Stimulated activated CD8-positive, alpha-beta memory T cell treated with anti-CD3 and anti-CD28 coated beads, Interleukin-2, amount 100 ng/mL, for 1 hour (primary cell): Measurements from ENCODE around the gene FXYD6.
"Not testable (repeated sequence)": the region's sequence is repeated elsewhere in the genome, so short reads cannot be mapped to it uniquely, and the experiment has no call there.

Source experiments
- DNase-seq, 2 donors: peaks; one replicate each; pipeline ENCODE4 v3.0.0-alpha.2; 2020; ENCODE audit warnings: low read depth in 2 of 2

The FXYD6 gene

GRCh38 chr11:117870103-117870952, 6.1 kb downstream of the FXYD6 start:
- no peak for DNase-seq

GRCh38 chr11:117869604-117870003, 6.9 kb downstream of the FXYD6 start:
- DNase-seq: no peak

GRCh38 chr11:117868815-117869561, 7.5 kb downstream of the FXYD6 start:
- no peak for DNase-seq

DNA sequence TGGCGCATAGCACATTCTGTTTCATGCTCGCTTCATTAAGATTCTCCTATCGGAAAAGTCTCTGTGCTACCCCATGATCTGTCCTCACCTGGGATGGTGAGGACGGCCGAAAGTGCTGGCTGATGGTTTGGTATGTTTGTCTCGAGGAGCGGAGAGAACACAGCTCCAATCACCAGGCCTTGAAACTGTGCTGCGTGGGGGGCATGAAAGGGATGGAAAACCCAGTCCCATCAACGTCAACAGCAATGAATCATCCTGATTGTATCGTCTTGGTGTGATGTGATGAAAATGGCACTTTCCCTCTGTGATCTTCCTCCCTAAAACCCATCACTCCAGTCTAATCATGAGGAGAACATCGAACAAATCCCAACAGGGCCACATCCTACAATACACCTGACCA, 8.4 kb downstream of the FXYD6 start:
- DNase-seq: no peak

DNA sequence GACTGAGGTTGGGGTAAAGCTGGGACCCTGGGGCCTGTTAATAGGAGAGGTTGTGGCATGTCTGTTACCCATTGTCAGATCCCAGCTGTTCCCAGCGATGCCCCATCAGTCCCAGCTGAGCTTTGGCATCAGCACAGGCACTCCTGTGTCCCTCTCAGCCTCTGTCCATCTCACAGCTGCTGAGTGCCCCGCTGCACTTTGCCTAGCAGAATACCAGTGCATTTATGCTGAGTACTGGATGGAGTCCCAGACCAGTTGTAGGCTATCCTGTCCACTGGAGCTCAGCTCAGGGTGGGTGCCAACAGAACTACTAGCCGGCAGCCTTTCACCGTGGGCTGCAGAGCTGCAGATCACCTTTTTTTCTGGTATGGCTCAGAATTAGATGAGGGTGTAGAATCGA, 9.9 kb downstream of the FXYD6 start:
- no peak for DNase-seq

- not testable (repeated sequence) for DNase-seq
Observed at GRCh38 chr11:117865546-117865945, 10.9 kb downstream of the FXYD6 start.

GRCh38 chr11:117863383-117863782, 13.1 kb downstream of the FXYD6 start:
- DNase-seq: no peak

GRCh38 chr11:117862753-117863152, 13.7 kb downstream of the FXYD6 start:
- DNase-seq: no peak

DNA sequence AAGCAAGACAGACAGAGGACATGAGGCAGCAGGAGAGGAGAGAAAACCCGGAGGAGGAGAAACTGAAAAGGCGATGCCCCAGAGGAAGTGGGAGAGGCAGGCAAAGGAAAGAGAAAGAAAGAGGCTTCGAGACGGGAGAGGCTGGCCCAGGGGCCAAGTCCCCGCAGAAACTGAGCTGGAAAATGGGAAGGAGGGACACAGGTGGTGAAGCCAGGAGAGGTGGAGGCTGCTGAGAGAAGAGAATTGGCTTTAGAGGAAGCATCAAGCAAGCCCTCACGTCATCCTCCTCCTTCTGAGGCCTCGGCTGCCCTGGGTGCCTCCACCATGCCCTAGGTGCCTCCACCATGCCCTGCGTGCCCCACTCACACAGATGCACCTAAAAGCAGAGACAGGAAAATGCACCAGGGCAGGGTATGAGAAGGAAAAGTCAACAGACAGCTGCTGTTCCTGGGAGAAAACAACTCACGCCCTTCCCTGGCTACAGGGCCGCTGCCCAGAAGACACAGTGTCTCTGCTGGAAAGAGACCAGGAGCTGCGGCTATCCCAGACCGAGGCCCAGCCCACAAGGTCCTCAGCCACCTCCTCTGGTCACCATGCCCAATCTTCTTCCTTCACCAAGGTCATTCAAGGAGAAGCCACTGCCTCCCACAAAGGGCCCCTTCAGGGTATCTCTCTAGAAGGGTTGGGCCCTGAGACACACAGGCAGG, 14.3 kb downstream of the FXYD6 start:
- no peak for DNase-seq

GRCh38 chr11:117861151-117862018, 15.1 kb downstream of the FXYD6 start:
- no peak for DNase-seq

GRCh38 chr11:117860139-117860538, 16.3 kb downstream of the FXYD6 start:
- no peak for DNase-seq

DNA sequence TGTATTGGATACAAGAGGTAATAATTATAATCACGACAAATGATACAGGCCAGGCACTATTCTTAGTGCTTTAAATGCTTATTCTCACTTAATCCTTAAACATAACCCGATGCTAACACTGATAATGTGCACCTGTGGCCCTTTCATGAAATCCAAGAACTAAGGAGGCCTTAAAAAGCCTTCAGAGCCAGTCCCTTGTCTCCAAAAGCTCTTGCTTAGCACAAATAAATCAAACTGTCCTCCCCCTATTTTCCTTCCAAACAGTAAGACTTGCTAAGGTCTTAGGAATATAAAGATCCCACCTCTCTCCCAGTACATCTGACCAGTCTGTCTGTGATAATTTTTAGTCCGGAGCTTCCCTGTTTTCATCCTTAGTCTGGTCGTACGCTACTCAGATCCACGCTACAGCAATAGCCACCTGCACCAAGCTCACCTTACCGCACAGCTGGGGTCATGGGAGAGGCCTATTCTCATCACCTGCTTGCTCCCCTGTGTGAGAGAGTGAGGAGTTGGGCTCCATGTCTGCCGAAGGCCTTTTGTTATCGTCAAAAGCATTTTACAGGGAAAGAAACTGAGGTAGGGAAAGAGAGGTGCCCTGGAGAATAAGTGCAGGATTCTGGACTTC, 16.9 kb downstream of the FXYD6 start:
- no peak for DNase-seq

DNA sequence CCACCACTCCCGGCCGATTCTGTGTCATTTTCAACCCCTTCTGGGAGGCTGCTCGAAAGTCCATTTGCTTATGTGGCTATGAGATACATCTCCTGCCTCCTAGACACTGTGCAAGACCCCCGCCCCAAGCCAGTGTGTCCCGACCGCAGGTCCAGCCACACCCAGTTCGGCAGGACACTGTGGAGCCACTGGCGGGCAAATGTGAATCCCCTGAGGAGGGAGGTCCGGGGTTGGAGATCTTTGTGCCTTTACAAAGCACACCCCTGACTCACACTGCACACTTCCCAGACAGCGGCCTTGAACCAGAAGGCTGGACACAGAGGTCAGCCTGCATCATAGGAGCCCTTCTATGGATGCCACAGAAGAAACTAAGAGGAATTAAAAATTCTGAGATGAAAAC, 17.4 kb downstream of the FXYD6 start:
- DNase-seq: no peak

- DNase-seq: no peak
Observed at GRCh38 chr11:117857734-117858414, 18.6 kb downstream of the FXYD6 start.

DNA sequence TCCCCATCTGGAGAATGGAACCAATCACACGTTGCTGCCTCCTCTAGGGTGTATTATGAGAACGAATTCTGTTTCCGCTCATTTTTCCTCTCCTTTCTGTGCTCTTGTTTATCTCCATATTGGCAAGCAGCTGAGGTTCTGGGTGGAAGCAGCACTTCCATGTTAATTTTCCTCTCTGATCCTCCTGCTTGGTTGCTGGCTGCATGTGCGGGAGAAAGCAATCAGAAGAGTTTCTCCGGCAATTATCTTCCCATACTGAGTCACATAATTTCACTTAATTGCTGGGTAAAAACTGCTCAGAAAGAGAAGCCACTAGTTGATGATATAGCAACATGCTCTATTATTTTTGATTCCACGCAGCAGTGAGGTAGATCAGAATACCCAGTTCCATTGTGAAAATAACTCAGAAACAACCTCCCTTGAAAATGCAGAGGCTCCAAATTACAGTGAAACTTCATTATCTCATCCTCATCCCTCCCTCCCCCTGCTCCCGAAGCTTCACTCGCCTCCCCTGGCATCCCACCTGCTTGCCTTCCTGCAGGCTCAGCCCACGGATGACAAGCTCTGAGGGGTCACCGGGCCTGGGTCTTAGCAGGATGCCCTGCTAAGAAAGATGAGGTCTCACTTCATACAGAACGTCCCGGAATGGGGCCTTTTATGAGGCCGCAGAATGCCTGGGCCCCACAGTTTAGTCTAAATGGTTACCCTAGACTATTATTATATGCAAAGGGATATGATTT, 20.4 kb downstream of the FXYD6 start:
- no peak for DNase-seq

- DNase-seq: no peak
Observed at GRCh38 chr11:117855186-117855845, 21.1 kb downstream of the FXYD6 start.

DNA sequence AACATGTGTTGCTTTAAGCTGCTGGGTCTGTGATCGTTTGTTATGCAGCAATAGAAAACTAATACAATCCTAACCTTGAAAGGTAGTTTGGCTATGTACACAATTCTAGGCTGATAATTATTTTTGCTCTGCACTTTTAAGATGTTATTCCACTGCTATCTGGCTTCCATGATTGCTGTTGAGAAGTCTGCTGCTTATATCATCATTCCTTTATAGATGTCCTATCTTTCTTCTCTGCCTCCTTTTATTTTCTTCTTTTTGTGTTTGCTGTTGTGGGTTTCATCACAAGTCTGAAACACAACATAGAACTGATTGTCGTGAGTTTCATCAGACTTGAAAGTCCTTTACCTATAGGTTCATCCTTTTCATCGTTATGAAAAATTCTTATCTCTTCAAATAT, 24.1 kb downstream of the FXYD6 start:
- DNase-seq: no peak

DNA sequence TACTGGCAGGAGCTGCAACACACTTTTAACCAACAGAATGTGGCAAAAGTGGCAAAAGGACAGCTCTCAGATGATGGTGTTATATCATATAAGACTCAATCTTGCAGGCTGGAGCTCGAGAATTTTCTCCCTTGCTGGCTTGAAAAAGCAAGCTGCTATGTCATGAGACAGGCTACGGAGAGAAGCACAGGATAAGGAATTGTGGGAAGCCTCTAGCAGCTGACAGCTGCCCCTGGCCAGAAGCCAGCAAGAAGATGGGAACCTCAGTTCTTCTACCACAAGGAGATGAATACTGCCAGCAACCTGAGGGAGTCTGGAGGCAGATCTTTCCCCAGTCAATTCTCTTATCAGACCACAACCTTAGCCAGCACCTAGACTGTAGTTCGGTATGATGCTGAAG, 24.6 kb downstream of the FXYD6 start:
- DNase-seq: no peak

DNA sequence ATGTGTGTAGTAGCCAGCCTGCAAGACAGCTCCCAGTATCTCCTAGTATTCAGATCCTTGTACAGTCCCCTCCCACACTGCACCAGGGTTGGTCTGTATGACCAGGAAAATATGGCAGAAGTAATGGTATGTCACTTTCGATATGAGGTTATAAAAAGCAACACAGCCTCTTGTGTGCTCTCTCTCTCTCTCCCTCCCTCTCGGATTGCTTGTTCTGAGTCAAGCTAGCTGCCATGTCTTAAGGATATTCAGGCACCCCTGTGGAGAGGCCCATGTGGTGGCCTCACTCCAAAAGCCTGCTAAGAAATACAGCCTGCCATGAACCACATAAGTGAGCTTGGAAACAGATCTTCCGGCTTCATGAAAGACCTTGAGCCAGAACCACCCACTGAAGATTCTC, 25.4 kb downstream of the FXYD6 start:
- DNase-seq: no peak
